HG03103 (cell line): ENCODE results near the gene DAPK3.
"Not testable (repeated sequence)": the region's sequence is repeated elsewhere in the genome, so short reads cannot be mapped to it uniquely, and the experiment has no call there.

Source experiments
- ATAC-seq: cut with Tn5 transposase; IDR thresholded peaks from one replicate; pipeline ENCODE4 v1.9.1; 2021; ENCODE audit warnings: low read depth; ENCODE audit not compliant: unreplicated experiment

Gene DAPK3

DNA sequence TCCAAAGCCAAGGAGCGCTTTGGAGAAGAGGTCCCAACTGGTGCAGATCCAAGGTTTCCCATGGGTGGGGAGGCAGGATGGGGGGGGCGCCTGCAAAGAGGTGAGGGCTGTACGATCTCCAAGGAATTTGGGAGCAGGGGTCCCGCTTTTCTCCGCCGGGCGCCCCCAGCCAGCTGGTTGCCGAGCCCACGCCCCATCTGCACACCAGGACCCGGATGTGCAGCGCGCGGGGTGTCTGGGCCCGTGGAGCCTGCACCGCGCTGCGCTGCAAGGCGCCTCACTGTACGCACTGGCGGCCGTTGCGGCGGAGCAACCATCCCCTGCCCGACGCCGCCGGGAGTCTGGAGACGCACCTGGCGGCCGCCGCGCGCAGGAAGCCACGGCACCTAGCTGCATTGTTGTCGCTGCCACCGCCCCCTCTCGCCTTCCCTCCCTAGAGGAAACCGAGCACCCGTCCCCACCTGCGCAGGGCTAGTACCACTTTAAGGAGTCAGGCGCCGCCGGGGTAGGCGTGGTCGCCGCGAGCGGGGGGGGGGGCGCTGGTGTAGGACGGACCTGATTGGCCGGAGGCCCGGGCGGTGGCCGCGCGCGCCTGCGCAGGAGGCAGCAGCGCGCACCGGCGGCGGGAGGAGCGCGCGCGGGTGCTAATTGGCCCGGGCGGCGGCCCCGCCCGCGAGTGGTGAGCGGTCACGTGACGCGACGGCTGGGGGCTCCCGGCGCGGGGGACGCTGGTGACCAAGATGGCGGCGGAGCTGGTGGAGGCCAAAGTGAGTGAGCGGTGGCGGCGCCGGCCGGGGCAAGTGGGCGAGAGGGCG is 36.3 kb upstream of the DAPK3 start, which contains the start of gene PIAS4:
Gene PIAS4 (plus strand): TSS at position 716 of the 815 bp plus-strand sequence. CDS start 25 bp downstream, at position 741.
- ATAC-seq = peak; percentile 74

DNA sequence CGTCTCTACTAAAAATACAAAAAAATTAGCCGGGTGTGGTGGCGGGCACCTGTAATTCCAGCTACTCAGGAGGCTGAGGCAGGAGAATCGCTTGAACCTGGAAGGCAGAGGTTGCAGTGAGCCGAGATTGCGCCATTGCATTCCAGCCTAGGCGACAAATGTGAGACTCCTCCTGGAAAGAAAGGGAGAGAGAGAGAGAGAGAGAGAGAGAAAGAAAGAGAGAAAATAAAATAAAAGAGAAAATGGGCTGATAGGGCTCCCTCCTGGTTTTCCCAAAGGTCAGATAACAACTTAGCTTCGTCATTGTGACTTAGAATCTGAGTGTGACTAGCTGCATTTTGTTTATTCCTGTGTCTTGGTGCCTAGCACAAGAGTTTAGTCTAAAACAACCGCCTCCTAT is 34.5 kb upstream of the DAPK3 start:
- ATAC-seq = not testable (repeated sequence)

DNA sequence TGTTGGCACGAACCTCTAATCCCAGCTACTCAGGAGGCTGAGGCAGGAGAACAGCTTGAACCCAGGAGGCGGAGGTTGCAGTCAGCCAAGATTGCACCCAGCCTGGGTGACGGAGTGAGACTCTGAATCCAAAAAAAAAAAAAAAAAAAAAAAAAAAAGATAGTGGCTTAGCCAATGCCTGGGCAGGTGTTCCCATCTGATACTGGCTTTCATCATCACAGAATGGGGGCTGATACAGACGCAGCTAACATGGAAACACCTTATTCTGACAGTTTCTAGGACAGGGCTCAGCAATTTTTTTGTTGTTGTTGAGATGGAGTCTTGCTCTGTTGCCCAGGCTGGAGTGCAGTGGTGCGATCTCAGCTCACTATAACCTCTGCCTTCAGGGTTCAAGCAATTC is 29.9 kb upstream of the DAPK3 start:
- not testable (repeated sequence) for ATAC-seq

DNA sequence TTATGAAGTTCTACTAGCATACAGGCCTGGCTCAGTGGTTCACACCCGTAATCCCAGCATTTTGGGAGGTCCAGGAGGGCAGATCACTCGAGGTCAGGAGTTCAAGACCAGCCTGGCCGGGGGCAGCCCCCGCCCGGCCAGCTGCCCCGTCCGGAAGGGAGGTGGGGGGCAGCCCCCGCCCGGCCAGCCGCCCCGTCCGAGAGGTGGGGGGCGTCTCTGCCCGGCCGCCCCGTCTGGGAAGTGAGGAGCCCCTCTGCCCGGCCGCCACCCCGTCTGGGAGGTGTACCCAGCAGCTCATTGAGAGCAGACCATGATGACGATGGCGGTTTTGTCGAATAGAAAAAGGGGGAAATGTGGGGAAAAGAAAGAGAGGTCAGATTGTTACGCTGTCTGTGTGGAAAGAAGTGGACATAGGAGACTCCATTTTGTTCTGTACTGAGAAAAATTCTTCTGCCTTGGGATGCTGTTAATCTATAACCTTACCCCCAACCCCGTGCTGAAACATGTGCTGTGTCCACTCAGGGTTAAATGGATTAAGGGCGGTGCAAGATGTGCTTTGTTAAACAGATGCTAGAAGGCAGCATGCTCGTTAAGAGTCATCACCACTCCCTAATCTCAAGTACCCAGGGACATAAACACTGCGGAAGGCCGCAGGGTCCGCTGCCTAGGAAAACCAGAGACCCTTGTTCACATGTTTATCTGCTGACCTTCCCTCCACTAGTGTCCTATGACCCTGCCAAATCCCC is 27.9 kb upstream of the DAPK3 start:
- ATAC-seq = not testable (repeated sequence)

DNA sequence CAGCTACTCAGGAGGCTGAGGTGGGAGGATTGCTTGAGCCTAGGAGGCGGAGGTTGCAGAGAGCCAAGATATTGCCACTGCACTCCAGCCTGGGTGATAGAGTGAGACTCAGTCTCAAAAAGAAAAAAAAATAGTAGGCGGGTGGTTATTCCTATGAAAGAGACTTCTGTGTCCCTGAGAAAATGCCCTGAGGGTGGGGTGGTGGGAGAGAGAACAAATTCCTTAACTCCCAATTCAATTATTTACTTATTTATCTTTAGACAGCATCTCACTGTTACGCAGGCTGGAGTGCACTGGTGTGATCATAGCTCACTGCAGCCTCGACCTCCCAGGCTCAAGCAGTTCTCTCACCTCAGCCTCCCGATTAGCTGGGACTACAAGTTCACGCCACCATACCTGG is 24.7 kb upstream of the DAPK3 start:
- ATAC-seq = no peak

DNA sequence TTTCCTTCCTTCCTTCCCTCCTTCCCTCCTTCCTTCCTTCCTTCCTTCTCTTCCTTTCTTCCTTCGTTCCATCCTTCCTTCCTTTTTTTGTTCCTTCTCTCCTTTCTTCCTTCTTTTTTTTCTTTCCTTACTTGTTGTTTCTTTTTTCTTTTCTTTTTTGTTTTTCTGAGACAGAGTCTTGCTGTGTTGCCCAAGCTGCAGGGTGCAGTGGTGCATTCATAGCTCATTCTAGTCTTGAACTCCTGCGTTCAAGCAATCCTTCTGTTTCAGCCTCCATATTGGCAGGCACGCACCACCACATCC is 19.9 kb upstream of the DAPK3 start:
- no peak for ATAC-seq

DNA sequence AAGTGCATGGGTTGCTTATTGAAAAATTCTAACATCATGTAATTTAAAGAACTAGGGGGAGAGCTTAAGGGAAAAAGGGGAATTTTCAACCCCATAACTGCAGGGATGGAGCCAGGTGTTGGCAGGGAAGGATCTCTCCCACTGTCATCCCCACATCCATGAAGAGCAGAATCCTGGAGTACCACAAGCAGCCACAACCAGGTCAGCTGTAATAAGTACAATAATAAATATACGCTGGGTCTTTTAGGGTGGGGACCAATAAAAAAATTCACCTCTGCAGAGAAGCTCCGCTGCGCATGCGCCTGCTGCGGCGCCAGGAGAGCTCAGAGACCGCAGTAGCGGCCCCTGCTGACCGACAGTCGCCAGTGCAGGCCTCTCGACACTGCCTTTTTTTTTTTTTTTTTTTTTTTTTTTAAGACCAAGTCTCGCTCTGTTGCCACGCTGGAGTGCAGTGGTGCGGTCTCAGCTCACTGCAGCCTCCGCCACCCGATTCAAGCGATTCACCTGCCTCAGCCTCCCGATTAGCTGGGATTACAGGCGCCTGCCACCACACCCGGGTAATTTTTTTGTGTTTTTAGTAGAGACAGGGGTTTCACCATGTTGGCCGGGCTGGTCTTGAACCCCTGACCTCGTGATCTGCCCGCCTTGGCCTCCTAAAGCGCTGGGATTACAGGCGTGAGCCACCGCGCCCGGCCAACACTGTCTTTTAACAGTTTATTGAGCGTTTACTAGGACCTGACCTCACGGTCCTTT is 16.9 kb upstream of the DAPK3 start:
- no peak for ATAC-seq

DNA sequence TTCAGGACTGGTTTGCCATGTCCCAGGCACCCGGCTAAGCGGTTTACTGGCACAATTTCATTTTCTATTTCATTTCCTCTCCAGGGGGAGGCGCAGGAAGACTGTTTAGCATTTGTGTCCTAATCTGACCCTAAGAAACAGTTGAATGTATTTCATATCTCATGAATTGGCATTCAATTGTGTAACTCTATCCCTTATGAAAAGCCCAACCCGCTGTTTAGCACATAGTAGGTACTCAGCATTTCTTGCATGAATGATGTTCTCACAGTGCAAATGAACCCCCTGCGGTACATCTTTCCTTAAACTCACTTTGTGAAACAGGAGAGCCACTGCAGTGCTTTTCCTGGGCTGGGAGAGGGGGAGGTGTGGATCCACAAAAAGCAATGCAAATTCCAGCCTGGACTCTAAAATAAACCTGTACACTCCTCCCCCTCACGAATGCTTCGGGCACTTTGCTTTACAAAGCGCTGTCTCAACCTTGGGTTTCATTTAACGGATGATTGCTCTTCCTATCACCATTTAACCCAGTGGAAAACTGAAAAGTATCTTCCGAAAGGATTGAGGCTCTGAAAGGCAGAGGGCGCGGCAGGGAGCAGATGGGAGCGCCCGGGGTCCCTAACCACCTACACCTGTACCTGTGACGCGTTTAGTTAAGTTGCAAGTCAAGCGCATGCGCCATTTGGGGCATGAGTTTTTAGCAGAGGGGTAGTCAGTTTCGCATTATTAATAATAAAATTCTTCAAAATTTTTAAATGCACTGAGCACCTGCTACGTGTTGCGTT is 15.6 kb upstream of the DAPK3 start:
- ATAC-seq = no peak

DNA sequence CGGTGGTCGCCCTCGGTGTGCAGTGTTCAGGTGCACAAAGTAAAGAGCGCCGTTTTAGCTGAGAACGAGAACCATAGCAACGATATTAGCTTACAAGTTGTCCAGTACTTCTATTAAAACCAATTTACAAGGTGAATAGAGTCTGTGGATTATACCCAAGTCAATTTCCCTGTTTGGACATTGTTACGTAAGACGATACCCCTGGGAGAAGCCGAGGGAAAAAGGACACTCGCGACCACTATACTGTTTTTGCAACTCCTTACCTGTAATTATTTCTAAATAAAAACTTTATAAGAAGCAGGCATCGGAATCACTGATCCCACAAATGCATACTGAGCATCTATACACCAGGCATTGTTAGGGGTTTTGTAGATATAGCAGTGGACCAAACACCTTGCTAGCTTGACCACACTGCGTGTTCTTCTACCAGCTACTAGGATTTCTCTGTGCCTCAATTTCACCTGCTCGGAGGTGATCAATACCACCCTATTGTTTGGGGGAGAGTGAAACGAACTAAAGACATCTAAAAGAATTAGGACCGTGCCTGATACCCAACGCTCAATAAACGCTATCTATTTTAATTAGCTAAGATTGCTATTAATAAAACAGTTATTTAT is 14.9 kb upstream of the DAPK3 start:
- no peak for ATAC-seq

DNA sequence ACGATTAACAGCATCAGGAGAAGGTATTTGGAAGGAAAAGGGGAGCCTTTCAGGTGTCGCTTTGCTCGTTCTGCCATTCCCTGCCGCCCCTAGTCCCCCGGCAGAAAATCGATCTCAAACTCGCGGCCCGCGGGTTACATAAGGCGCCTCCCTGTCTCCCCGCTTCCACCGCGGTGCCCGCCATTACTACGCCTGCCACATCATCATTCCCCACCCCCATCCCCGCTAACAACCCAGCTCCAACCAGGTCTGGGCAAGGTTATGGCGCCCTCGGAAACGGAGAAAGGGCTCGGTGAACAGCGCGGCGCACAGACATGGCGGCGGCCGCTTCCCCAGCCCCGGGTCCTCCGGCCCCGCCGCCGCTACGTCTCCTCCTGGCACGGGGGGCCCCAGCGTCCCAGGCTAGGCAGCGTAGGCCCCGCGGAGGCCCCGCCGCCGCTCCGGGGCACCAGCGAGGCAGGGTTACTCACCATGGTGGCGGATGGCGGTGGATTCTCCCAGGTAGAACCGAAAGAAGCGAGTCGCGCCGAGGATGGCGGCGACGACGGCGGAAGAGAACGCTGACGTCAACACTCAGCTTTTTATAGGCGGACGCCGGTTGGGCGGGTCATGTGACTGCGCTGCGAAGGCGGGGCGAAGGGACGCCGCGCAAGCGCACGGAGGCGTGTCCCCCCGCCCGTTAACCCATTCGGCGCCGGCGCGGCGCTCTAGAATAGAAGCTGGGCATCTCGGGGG is 14.2 kb upstream of the DAPK3 start, which contains the start of gene EEF2:
Gene EEF2 (minus strand): TSS at position 556 of the 735 bp plus-strand sequence. CDS start 83 bp downstream, at position 473.
- peak; percentile 45 for ATAC-seq

DNA sequence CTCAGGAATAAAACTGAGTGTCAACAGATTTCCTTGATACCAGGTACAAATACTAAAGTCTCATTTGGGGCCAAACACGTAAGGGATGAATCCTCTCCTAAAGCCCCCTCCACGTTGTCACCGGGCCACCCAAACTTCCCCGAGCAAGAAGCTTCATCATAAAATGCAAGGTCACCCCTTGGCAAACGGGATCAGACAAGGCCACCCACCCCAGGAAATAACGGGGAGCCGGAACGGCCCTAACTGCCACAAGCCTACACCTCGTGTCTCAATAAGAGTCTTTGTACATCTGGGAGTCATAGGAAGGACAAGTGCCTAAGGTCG is 13.6 kb upstream of the DAPK3 start:
- ATAC-seq = no peak

DNA sequence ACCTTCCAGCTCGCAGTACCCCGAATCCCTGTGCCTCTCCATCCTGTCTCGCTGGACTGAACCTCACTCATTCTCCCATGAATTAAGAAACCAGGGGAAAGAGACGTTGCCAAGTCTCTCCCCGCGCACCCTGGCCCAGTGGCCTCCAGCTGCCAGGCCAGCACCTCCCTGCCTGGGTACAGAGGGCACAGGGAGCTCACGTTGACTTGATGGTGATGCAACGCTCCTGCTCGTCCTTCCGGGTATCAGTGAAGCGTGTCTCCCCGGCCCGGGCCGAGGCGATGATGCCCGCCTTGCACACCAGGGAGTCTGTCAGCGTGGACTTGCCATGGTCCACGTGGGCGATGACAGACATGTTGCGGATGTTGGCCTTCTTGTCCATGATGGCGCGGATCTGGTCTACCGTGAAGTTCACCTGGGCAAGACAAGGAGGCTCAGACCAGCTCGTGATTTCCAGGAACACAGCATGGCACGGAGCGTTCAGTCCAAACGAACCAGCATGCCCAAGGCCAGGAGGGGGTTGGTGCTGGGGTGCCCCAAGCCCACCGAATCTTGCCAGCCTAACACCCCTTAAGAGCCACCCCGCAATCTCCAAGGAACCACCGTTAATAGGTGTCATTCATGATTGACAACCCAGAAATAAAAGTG is 13.2 kb upstream of the DAPK3 start:
- no peak for ATAC-seq

DNA sequence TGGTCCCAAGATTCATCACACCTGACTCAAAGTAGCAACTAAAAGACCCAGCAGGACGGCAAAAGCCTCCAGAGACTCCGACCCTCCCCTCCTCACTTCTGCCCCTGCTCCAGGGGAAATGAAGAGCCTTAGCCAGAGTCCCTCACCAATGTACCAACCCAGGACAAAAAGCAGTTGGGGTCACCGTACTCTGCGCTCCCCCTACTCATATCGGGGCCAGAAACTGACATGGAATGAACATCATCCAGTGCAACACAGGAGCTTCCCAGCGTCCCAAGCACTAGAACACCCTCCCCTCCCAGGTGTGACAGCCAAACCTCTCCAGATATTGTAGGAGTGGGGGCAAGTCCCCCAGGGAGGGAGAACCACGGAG is 12.6 kb upstream of the DAPK3 start:
- no peak for ATAC-seq

DNA sequence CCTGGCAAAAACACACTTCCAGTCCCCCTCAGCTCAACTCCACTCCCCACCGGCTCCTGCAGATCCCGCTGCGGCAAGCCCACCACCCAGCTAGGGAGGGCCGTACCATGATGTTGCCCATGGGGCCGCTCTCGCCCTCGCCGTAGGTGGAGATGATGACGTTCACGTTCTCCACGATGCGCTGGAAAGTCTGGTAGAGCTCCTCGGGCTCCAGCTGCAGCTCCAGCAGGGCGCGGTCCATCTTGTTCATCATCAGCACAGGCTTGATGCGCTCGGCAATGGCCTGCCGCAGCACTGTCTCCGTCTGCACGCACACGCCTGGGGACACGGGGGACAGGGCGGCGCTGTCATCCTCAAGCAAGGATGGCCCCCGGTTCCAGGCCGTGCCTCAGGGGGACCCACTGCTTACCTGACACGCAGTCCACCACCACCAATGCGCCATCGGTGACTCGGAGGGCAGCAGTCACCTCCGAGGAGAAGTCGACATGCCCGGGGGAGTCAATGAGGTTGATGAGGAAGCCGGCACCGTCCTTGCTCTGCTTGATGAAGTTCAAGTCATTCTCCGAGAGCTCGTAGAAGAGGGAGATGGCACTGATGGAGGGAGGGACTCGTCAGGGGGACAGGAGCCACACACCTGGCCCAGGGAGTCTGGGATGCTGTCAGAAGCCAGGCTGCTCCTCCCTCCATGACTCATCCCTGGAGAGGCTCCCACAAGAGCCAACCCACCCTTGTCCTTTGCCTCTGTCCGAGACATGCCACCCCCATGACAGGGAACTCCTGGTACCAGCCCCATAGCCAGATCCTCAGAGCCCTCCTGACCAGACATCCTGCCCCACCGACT is 12.0 kb upstream of the DAPK3 start:
- no peak for ATAC-seq

DNA sequence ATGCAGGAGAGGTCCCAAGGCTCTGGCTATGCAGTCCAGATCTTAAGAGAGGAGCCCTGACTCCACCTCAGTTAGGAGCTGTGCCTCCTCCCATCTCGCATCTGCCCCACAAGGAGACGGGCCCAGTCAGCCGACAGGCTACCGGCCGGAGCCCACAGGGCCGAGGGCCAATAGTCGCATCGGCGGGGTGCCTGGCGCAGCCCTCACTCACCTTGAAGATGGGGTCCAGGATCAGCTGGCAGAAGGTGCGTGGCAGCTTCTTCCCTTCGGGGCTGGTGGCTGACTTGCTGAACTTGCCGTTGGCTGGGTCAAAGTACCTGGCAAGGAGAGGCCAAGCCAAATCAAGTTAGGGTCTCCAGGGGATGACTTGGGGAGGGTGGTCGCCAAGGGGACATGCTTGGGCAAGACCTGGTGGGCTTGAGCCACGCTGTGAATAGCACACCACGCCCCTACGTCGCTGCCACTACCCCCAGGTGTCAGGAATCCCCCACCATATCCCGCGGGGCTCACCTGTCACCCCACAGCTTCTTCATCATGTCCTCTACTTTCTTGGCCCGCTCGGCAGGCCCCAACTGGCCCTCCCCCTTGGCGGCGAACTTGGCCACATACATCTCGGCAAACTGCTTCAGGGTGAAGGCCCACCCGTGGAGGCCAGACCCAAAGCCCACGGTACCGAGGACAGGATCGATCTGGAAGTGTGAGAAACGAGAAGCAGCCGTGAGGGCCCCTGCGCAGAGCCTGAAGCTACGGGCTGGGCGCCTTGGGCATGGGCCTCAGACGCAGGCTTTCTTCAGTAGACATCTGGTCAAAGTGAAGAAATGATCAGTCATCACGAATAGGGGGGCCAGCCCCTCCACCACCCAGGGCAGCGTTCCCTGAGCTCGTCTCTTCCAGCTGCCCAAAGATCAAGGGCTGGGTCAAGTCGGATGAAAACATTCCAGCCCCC is 11.1 kb upstream of the DAPK3 start:
- ATAC-seq = no peak

DNA sequence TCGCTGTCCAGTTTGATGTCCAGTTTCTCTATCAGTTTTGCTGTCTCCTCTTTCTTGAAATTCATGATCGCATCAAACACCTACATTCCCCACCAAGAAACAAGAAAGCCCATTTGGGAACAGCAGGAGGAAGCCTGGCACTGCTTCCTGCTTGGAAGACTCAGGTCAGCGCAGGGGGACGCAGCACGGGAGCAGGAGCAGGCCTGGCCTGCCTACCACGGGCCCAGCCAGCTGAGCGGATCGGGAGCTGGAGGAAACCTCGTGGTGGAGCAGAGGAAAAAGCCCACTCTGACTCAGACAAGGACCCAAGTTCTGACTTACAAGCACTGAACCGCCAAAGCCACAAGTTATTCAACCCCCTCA is 10.5 kb upstream of the DAPK3 start:
- ATAC-seq = no peak
